CD4-positive, alpha-beta T cell treated with Interleukin-6 for 4 hours (primary cell): ENCODE data around the gene STUM.
A peak's percentile ranks its signal among the peaks of the same experiment; 100 is the strongest.

ENCODE experiments used
- DNase-seq: peaks from one replicate; pipeline ENCODE4 v3.0.0-alpha.2; 2020; ENCODE audit warnings: mixed read lengths

STUM gene

GRCh38 chr1:226563666-226564065 is 15.1 kb downstream of the STUM start:
- no peak for DNase-seq

DNA sequence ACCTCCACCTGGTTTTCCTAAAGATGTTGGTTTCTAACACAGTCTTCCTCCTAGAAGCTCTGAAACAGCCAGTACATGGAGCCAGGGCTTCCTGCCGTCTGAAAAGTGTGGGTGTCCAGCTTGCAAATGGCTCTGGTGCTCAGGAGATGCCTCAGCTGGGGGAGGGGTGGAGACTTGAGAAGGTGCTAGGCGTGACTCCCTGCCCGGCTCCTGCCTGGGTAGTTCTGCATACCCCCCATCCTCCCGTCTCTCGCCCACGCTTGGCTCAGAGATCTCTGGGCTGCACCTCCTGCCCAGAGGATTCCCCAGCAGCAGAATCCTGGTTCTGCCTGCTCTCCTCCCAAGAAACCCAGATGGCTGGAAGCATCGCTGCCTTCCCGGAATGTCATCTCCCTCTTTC is 16.9 kb downstream of the STUM start:
- no peak for DNase-seq

- no peak for DNase-seq
Observed at GRCh38 chr1:226566234-226566633, 17.7 kb downstream of the STUM start.

- DNase-seq: no peak
Observed at GRCh38 chr1:226566760-226567159, 18.2 kb downstream of the STUM start.

- DNase-seq: no peak
Observed at GRCh38 chr1:226568077-226568831, 19.7 kb downstream of the STUM start.

GRCh38 chr1:226568975-226569741 is 20.6 kb downstream of the STUM start:
- DNase-seq: no peak

GRCh38 chr1:226569879-226570547 is 21.4 kb downstream of the STUM start:
- peak; percentile 26 for DNase-seq

DNA sequence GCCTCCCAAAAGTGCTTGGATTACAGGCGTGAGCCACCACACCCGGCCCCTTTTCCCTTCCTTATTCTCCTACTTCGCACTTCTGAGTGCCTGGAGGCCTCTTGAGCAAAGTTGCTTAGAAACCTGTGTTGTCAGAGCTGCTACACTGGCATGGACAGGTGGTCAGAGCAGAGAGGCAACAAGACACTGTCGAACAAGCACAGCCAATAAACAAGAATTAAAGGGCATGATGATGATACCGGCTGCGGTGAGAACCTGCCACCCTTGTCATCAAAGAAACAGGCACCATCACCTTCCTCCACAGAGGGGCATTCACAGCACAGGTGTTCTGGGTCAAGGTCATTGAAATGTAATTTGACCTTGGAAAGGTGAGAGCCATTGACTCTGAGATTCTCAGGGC is 23.3 kb downstream of the STUM start:
- DNase-seq: no peak

DNA sequence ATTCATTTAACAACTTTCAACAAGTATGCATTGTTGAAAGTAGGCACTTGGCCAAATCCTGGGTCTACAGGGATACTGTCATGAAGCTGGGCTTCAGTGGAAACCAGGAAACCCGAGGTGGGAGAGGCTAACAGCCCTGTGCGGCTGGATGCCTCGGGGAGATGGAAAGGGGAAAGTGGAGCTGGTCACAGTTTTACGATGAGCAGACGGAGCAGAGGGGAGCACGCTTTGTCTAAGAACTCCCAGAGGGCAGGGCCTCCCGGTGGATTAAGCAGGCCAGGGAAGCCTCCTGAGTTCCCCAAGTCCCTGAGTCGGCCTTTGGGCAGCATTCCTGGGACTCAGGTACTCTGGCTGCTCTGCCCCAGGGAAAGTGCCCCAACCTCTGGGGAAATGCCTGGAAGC is 23.8 kb downstream of the STUM start:
- no peak for DNase-seq

DNA sequence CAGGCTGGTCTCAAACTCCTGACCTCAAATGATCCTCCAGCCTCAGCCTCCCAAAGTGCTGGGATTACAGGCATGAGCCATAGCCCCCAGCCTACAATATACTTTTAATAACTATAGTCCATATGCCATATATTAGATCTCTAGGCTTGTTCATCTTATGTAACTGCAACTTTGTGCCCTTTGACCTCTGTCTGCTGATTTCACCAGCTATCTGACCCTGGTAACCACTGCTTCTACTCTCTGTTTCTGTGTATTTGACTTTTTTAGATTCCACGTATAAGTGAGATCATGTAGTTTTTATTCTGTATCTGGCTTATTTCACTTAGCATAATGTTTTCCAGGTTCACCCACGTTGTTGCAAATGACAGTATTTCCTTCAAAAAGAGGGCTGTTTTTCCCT is 25.5 kb downstream of the STUM start:
- no peak for DNase-seq

DNA sequence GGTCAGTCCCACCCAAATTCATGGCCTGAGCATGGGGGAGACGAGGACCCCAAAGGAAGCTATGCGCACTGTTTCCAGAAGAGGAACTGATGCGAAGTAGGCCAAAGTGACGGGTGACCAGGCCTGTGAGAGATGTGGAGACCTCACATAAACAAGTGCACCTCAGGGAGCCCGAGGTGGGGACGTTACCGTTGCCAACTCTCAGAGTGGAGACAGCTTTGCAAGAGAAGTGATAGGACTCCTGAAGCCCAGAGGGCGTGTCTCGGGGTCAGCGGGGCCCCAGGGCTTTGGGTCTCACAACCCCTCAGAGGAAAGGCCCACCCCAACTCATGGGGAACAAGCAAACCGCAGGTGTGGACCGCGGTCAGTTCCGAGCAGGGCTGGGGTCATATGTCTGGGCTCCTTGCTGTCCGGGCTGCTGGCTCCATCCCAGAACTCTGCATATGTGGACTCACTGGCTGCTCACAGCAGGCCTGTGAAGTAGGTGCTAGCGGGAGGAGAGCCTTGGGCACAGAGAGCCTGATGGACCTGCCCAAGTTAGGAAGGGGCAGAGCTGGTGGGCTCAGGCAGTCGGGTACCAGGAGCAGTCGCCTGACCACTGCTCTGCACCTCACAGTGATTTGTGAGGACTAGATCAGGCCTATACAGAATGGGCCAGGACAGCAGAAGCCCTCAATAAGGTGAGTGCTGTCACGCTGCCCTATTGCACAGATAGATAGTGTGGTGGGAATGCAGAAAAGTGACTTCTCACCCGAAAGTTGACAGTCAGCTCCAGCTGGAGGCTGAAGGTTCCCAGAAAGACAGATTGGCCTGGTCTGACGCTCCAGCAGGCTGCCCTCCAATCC is 26.2 kb downstream of the STUM start:
- no peak for DNase-seq

DNA sequence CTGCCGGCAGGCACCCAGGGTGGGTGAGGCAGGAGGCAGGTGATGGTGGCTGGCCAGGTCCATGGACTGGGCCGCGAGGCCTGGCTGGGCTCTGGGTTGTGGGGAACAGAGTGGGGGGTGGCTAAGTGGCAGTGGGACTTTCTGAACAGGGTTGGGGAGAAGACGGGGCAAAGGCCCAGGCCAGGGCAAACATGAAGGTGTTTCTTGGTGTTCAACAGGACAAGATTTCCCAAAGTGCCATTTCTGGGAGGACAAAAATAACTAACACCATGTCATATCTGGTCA is 26.8 kb downstream of the STUM start:
- no peak for DNase-seq

DNA sequence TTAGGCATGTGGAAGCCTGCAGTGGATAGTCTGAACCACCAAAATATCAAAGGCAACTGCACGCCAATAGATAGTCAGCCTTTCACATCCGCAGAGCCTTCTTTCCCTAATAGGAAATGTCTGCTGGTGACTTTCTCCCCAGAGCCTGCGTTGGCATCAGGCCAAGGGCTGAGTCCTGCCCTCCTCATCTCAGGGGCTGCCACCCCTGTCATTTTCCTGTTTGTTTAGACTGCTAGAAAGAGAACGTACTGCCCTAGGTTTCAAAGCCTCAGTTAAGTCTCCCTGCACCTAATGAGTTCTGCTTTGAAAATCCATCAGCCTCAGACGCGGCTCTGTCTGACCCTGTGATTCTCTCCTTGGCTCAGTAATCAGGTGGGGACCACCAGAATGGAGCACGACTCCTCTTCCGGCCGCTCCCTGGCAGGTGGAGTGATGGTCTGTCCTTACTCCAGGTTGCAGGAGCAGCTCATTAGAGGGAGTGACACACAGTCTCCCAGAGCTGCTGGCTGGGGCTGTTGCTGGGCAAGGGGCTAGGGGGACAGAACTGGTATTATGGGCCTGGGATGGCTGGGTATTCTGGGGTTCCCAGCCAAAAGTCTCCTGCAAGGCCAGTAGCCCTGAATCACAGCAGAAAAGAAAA is 27.3 kb downstream of the STUM start:
- DNase-seq: no peak

DNA sequence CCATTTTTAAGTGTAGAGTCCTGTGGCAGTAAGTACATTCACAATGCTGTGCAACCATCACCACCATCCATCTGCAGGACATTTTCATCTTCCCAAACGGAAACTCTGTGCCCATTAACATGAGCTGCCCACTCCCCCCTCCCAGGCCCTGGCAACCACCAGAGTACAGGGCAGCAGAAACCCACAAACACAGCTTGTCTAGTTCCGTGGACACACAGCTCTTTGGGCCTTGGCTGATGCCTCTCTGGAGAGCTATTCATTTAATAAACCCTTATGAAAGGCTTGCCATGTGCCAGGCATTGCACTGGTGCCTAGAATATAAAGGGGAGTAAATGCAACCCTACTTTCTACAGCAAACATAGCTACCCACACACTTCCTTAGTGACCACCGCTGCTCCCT is 28.0 kb downstream of the STUM start:
- DNase-seq: no peak

DNA sequence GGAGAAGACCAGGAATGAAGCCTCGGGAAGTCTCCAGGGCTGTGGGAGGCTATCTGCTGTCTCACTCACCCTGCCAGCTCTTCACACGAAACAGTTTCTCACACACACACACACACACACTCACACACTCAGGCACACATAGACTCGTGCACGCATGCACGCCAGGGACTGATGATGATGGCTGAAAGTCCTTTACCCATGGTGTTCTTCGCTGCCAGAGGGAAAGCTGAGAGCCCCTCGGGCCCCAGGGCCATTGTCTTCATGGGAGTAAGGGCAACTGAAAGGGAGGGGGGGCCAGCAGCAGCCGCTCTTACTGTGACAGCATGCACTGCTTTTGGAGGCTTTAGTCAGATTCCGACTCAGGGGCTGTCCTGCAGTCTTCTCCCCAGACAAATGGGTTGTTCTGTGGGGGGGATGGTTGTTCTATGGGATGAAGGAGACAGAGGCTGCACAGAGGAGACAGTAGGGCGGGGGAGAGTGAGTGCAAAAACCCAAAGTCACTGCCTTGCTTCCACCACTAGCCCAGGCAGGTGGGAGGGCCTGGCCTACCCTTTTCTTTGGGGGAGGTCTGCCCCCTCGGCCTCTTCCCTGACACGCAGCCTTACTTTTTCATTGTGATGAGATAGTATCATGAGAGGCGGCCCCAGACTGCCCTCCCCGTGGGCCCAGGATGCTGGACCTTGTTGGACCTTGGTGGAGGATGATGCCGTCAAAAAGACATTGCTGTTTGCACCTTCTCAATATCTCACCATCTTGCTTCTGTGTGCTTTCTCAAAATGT is 29.0 kb downstream of the STUM start:
- no peak for DNase-seq

- DNase-seq: no peak
Observed at GRCh38 chr1:226578946-226579578, 30.5 kb downstream of the STUM start.

GRCh38 chr1:226579781-226580323 is 31.3 kb downstream of the STUM start:
- no peak for DNase-seq

DNA sequence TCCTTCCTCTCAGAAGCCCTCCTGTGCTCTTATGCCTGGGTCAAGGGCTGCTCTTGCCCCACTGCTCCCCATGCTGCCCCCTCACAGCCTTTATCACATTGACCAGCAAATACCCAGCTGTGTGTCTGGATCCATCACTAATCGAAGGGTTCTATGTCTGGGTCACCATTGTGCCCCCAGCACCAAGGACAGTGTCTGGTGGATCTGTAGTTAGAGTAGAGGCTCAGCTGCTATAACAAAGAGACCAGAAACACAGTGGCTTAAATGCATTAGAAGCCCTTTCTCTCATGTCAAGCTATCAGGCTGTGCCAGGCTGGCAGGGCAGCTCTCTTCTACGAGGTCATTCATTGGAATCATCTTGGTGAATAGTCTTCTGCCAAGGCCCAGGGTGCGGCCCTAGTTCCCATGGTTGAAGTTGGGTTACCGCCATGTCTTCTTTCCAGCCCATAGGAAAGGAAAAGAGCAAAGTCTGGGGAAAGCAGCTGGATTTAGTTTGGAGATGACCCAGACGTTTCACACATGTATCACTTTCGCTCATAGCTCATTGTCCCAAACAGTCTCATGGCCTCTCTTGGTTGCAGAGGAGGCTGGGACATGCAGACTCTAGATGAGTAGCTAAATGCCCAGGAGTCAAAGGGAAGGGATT is 32.2 kb downstream of the STUM start:
- DNase-seq: no peak

GRCh38 chr1:226581650-226582330 is 33.2 kb downstream of the STUM start:
- DNase-seq: no peak

DNA sequence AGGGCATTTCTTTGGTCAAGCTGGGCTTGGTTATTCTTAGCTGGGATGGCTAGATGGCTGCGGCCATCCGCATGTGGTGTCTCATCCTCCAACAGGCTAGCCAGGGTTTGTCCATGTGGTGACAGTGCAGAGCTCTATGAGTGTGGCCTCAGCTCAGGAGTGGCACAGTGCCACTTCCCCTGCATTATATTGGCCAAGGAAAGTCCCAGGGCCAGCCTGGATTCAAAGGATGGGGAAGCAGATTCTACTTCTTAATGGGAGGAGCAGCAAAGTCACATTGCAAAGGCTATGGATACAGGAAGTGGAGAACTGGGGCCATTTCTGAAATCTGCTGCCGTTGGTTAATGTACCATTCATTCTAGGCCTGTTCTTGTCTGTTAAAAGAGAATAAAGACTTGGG is 34.4 kb downstream of the STUM start:
- DNase-seq: no peak
